ENCODE data around the gene SLC27A4. TPM values are rescaled to one million over a fixed set of nuclear protein-coding genes. Genes with fewer than 3 reads are reported as not detected.

The SLC27A4 gene
- total RNA-seq, 1 donor from 2014 or later, result 30.3 TPM

DNA sequence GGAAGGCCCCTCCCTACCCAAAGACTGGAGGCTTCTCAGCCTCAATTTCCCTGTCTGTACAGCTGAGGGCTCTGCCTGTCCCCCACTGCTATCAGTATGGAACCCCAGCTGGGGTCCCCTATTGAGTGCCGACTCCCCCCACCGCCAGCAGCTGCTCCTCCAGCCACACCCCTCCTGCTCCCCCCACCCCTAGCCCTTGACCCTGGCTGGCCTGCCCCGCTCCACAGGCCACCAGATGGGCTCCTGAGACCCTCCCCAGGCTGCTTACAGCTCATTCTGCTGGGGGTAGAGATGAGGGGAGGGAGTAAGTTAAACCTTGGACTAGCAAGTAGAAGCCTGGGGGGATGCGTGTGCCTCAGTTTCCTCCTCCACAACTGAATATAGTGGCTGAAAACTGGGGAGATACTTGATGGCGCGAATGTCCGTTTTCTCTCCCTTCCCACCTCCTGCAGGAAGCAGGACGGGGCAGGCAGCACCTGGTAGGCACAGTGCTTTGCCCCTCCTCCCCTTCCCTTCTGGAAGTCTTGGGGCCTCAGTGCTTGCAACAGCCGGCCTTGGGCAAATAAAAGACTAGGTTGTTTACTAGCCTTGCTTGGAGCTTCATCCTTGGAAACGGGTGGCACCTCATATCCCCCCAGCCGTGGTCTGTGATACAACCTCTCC lies 50.0 kb downstream of the SLC27A4 start:
- ATAC-seq, result no peak

DNA sequence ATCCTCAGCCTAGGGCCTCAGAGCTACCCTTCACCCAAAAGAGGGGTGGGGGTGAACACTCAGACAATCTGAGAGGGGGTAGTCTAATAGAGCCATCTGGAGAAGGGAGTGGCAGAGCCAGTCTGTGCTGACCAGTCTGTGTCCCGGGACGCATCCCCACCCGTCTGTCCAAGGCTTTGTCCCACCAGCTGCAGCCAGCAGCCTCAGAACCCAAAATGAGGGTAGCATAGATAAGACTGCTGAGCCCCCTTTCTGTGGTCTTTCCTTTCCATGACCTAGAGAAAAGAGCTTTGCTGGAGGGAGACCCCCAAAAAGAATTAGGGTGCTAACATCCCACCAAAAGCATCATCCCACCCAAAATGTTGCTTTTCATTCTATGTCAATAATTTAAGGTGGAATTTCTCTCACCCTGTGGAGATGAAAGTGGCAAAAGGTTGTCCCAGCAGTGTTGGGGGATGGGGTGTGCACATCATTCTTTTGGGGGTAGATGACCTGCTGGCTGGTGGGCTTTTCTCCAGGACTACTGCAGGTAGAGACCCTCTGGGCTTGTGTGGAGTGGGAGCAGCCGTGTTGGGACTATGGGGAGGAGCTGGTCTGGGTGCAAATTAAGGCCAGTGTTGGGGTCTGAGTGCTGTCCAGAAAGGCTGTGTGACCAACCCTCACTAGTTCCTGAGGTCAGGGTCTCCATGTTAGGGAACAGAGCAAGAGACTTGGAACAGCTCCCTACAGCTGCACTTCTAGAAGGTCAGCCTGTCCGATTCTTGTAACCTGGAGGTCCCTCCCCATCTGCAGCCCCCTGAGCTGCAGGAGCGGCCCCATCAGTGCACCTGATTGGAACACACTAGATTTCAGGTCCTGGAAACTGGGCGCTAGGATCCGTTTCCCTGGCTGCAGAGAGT lies 50.7 kb downstream of the SLC27A4 start:
- DNase-seq (ENCODE audit: low spot score) (no peak), ATAC-seq (no peak)

More for the DNA sequence above, 50.0 kb downstream of the SLC27A4 start:
- DNase-seq (ENCODE audit: low spot score), result no peak

DNA sequence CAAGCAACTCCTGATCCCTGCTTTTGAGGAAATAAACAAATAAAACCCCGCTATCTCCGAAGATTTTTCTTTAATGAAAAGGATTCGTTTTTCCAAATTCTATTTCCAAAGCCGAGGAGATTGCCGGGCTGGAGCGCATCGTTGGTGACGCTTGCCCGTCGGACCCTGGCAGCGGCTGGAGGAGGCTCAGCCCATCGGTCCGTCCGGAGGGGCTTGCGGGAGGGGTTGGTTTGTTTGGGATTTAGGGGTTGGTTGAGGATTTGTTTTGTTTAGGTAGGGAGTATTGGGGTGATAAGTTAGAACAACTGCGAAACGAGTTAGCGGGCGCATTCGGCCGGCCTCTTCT lies 51.6 kb downstream of the SLC27A4 start:
- ATAC-seq (no peak), DNase-seq (ENCODE audit: low spot score) (no peak)

DNA sequence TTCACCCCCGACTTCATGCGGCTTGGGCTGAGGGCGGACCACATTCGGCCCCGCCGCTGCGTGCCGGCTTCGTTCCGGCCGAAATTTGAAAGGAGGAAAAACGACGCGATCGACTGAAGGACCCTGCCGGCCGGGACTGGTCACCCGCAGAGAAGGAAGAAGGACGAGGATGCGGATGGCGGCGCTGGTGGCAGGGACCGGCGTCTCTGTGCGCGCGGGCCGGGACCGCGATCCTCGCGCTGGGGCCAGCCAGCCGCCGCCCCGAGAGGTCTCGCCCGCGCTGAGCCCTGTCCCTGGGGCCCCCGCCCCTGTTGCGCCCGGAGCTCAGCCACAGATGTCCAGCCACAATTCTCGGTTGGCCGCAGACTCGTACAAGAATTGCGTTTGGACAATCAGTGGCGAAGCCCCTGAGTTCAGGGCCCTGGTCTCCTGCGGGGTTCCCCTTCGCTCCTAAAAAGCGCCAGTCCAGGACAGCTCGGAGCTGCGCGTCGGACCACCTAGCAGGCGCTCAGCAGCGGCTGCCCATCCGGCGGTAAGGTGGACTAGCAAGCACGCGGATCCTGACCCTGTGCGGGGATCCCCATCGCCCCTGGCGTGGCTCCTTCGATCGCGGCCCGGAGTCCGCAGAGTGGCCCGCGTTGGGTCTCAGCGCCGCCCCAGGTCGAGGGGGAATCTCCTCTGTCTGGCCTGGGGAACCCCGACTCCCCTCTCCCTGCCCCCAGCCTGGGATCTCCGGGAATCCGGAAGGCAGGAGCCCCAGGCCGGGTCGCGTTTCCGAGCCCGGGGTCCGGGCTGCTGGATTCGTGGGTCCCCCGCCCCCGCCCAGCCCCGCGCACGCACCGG lies 52.2 kb downstream of the SLC27A4 start:
- no peak for ATAC-seq
- DNase-seq (ENCODE audit: low spot score), result no peak

DNA sequence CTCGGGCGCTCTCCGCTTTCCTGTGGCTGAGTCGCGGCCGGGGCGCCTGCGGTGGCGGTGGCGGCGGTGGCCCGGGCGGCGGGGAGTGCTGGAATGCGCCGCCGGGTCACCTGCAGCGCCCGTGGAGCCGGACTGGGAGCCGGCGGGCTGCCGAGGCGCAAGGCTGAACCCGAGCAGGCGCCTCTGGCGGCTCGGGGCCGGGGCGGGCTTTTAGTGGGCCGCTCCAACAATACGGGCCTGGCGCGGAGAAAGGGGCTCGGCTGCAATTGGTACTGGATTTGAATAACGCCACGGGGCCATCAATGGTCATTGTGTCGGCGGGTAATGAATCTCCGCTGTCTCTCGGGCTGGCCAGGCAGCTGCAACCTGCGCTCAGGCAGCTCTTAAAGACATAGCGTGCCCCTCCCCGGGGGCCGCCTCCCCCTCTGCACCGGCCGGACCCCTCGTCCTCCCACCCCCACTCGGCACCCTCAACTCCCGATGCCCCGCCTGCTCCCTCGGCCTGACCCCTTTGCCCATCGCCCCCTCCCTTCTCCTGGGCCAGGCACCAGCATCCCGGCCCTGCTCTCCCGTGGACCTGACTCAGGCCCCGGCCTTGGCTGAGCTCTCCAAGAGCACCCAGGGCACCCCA lies 52.9 kb downstream of the SLC27A4 start:
- ATAC-seq (peak; percentile 12), DNase-seq (ENCODE audit: low spot score) (no peak)

DNA sequence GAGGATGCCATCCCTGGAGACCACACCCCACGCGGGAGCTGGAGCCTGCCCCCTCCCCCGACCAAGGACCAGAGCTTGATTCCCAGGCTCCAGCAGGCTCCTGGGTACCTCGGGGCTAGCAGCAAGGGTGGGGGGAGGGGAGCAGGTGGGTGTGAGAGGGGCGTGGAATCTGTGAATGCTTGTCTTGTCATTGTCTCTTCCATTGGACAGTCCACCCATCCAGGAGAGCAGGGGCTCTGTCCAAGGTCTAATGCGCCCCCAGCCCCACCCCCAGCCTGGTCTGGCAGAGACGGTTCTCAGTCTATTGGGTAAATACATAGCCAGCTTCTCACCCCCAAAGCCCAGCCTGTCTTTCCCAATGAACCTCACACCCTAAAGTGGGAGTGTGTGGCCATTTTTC lies 53.6 kb downstream of the SLC27A4 start:
- DNase-seq (ENCODE audit: low spot score) (no peak), ATAC-seq (no peak)

DNA sequence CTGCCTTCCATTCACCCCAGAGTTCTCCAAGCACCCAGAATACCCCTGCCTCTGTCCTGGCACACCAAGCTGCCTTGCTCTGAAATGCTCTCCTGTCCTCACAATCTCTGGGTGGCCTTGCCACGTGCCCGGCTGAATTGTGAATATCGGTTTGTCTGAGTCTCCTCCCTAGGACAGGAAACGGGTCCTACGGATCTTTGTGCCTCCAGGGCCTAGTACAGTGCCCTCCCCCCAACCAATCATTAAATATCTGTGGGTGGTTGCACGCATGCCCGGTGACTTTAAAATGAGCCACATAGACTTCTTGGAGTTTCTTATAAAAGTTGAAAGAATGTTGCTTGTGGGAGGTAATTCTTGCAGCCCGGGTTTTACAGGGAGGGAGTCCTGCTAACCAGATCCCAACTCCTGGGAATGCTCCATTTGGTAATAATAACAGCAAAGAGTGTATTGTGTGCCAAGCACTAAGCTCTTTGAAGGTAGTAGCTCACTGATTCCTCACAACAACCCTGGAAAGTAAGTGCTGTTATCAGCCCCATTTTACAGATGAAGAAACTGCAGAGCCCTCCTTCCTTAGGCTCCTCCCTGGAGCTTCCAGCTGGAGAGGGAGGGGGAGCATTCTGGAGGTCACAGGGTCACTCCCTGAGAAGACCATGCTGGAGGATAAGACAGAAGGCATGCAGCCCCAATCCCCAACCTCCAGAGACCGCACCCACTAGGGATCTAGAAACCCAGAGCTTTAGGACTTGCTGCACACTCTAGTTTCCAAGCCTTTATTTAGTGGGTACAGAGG lies 54.2 kb downstream of the SLC27A4 start:
- ATAC-seq (no peak), DNase-seq (ENCODE audit: low spot score) (no peak)

DNA sequence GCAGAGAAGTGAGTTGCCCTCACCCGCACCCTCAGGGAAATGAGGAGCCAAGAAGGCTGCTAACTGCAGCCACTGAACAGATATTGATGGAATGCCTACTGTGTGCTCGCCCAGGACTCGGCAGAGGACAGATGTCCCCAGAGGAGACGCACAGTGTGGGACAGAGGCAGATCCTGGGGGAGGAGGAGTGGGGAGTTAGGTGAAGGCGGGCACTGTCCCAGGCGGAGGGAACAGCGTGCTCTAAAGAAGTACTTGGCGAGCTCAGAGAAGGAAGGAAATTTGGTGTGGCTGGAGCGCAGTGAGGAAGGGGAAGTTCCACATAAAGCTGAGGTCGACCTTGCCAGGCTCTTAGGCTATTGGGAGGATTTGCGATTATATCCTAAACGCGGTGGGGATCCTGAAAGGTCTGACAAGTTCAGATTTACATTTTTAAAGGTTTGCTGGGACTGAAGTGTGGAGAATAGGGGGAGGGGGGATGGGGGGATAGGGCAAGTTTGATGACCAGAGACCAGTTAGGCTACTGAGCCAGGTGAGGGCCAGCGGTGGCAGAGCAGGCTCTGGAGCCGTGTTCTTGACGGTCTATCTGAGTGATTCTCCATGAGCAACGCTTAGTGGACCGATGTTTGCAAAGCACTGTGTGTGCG lies 56.8 kb downstream of the SLC27A4 start:
- ATAC-seq (peak; percentile 46), DNase-seq (ENCODE audit: low spot score) (no peak)

DNA sequence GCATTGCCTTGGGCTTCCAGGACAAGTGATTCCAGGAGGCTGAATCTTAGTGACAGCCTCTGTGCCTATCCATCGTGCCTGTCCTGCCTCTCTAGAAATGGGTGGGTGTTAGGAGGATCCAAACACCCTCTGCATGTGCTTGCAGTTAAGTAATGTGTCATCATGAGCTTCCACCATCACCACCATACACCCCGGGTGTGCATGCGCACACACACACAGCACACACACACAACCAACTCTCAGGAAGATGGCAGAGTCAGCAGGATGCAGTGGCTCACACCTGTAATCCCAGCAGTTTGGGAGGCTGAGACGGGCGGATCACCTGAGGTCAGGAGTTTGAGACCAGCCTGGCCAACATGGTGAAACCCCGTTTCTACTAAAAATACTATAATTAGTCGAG lies 57.5 kb downstream of the SLC27A4 start:
- ATAC-seq (no peak), DNase-seq (ENCODE audit: low spot score) (no peak)

DNA sequence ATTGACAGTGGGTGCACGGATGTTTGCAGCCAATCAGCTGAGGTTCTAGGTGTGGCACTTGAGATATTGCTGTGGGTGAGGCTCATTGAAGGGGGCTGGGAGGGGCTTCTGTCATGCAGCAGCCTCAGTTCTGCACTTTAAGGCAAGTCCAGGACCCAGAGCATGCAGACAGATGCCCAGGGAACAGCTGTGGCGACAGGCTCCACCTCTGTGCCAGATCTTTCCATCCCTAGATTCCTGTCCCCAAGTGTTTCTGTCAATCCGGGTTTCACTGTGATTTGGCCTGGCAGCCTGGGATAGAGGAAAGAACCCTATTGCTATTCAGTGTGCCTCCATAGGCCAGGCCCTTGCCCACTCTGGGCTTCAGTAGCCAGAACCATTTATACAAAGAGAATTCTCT lies 59.5 kb downstream of the SLC27A4 start:
- no peak for DNase-seq (ENCODE audit: low spot score)
- ATAC-seq, result no peak

DNA sequence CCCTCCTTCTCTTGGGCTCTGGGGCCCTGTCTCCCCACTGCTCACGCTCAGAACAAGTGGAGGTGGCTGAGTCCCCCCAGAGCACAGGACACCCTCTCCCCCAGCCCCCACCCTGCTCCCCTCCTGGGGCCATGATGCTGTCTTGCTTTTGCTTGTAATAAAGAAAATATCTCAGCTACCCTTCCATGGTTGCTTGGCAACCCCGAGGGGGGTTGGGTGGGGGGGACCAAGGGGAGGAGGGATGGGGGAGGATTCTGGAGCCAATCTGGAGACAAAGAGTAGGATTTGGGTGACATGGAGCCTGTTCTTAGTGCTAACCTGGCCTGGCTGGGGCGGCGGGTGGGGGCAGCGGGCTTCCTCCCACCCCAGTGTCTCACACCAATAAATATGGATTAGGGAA lies 64.2 kb downstream of the SLC27A4 start:
- no peak for DNase-seq (ENCODE audit: low spot score)
- no peak for ATAC-seq

DNA sequence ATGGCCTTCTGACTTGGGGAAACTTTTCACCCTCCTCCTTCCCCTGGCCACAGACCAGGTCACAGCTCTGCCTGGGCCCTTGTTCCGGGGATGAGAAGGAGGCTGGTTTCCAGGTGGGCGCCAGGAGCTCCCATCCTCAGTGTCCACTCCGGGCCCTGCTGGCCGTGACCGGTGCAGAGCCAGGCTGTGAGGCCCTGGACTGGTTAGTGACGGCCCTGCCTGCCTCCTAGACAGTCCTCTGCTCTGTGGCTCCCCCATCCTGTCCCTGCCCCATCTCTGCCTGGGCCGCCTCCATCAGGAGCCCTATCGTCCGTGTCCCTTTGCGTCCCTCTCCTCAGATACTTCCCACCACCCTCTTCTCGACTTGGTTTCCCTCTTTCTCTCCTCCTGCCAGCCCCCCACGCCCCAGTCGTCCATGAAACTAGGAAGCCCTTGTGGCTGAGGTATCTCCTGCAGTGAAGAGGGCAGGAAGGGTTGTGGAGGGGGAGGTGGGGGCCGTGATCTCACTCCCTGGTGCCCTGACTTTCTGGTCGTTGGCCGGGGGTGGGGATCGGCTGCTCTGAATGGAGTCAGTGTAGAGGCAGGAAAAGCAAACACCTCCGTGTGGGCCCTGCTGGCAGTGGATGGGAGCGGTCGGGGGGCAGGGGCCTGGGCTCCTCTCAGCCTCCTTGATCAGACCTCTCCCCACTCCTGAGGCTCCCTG lies 64.9 kb downstream of the SLC27A4 start:
- ATAC-seq (no peak), DNase-seq (ENCODE audit: low spot score) (no peak)

DNA sequence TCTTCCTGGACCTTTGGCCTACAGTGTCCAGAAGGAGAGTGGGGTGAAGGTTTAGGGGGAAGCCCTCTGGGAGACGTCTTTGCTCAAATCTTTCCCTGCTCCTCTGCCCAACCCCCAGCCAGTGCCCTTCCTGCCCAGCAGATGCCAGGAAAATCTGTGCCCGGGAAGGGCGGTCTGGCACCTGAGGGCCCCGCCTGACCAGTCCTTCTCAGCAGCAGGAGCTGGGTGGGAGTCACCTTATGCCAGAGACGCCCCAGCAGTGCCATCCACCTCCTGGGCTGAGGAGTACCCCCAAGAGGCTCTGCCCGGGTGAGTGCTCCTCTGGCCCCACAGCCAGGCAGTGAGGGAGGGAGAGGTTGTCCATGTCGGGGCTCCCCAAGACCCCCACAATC lies 65.4 kb downstream of the SLC27A4 start:
- DNase-seq (ENCODE audit: low spot score), result no peak
- no peak for ATAC-seq

DNA sequence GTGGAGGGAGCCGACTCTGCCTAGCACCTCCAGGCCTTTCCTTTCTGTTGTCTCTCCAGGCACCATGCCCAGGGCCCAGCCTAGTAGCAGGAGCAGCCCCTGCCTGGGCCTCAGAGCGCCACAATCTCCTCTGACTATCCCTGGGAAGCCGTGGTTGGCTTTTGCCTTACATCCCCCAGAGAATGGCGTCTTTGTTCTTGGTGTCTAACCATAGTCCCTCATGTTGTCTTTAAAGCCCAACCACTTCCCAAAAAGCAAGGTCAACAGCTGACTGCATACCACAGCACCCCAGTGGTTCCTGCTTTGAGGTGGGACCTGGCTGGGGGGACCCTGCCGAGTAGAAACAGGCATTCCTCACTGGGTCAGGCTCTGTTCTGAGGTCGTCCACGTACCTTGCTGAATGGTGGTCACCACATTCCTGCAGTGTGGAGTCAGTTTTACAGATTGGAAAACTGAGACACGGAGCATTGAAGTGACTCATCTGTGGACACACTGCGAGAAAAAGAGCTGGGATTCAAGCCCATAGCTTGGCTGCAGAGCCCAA lies 66.6 kb downstream of the SLC27A4 start:
- DNase-seq (ENCODE audit: low spot score) (no peak), ATAC-seq (no peak)

DNA sequence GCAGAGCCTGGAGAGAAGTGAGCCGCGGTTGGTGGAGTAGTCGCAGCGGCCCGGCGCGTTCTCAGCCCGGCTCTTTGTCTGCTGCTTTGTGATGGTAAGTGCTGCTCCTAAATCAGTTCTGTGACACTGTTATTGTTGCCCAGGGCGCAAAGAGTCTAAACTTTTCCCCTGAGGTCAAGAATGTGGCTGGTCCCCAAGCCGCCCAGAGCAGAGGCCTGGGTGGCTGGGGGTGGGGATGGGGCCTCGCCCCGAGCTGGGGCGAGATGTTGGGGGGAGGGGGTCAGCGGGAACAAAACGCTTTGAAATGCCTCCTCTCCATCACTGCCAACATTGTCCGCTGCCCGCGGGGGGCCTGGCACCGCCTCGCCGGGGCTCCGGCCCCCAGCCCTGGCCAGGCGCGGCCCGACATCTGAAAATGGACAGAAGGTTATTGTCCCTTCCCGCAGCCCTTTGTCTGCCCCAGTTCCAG lies 68.7 kb downstream of the SLC27A4 start:
- no peak for DNase-seq (ENCODE audit: low spot score)
- ATAC-seq, result no peak

DNA sequence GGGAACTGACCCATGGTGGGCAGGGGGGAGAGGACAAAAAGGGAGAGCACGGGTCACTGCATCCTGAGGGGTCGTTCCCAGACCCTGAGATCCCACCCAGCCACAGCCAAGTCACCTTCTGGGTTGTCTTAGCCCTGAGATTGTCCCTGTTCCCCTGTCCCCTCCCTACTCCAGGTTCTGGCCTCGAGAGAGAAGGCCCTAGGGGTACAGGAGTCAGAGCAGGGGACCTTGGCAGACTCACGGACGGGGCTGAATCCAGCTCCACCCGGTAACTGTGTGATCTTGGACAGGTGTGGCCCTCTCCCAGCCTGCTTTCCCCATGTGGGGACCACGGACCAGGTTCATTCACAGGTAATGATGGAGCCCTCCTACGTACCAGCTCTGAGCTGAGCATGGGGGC lies 69.1 kb downstream of the SLC27A4 start:
- no peak for DNase-seq (ENCODE audit: low spot score)
- ATAC-seq, result no peak

DNA sequence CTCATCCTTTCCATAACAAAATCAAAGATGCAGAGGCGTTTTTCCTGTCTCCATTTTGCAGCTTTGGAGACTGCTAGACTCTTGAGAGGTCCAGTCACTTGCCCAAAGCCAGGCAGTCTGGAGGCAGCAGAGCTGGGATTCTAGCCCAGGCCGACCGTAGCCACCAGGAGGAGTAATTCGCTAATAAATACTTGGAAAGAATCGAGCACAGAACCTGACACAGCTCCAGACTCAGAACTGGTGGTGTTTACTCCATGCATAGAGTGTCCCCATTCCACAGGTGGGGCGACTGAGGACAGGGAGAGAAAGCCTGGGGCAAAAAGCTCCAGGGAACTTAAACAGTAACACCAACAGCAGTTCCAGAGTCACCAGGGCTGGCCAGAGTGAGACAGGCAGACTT lies 69.7 kb downstream of the SLC27A4 start:
- ATAC-seq (peak; percentile 46), DNase-seq (ENCODE audit: low spot score) (no peak)
